Measurements from ENCODE around the gene SF3A2.

GRCh38 chr19:2251106-2252054 lies 14.8 kb downstream of the SF3A2 start:
- TF ChIP-seq CTCF (IDR thresholded peaks at IDR 0.05; ENCODE audit: insufficient read depth, low read length, poor library complexity, severe bottlenecking) (no peak), EZH2phosphoT487 (conservative IDR thresholded peaks at IDR 0.05; ENCODE audit: low read length) (no peak)

Data from SU-DHL-6 (cell line).